HG03064 (cell line): Measurements from ENCODE around the gene WDR43.
"Not testable (repeated sequence)": the region's sequence is repeated elsewhere in the genome, so short reads cannot be mapped to it uniquely, and the experiment has no call there.

Experiments
- ATAC-seq: cut with Tn5 transposase; IDR thresholded peaks from one replicate; pipeline ENCODE4 v1.9.1; 2021; ENCODE audit warnings: low read depth; ENCODE audit not compliant: unreplicated experiment

The WDR43 gene

DNA sequence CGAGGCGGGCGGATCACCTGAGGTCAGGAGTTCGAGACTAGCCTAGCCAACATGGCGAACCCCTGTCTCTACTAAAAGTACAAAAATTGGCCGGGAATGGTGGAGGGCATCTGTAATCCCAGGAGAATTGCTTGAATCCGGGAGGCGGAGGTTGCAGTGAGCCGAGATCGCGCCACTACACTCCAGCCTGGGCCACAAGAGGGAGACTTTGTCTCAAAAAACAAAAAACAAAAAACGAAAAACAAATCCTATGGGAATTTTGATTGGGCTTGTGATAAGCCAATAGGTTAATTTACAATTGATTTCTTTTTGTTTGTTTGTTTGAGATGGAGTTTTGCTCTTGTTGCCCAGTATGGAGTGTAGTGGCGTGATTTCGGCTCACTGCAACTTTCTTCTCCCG lies 62.4 kb downstream of the WDR43 start:
- no peak for ATAC-seq

GRCh38 chr2:28958689-28959088 lies 64.2 kb downstream of the WDR43 start:
- no peak for ATAC-seq

- ATAC-seq = no peak
Observed at GRCh38 chr2:28960401-28960800, 65.9 kb downstream of the WDR43 start.

DNA sequence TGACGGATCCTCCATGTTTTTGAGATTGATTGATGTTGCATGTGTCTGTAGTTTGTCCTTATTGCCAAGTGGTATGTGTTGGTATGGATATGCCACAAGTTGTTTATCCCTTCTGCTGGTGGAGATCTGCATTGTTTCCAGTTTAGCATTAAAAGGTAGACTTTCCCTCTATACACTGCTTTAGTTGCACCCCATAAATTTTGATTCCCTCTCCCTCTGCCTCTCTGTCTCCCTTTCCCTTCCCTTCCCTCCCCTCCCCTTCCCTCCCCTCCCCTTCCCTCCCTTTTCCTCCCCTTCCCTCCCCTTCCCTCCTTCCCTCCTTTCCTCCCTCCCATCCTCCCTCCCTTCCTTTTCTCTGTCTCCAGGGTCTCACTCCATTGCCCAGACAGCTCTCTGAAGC lies 68.0 kb downstream of the WDR43 start:
- ATAC-seq = no peak

GRCh38 chr2:28970464-28971160 lies 76.1 kb downstream of the WDR43 start:
- ATAC-seq = no peak

GRCh38 chr2:28972778-28973335 lies 78.4 kb downstream of the WDR43 start:
- ATAC-seq = no peak

- ATAC-seq = no peak
Observed at GRCh38 chr2:28974252-28974651, 79.8 kb downstream of the WDR43 start.

DNA sequence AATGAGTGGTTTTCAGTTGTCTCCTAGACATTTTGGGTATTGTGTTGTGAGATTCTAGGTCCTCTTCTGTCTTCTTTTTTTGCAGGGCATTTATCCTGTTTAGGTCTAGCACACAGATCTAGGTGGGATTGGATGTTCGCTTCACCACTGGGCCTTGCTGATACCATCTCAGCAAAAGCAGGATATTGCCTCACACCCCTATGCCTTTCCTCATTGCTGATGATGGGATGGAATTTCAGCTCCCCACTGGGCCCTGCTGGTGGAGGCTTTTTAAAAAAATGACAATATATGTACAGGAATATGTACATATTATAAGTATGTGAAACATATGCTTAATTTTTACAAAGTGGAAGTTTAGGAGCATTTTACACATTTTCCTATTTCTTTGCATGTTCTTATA lies 81.2 kb downstream of the WDR43 start:
- ATAC-seq = no peak

GRCh38 chr2:28976584-28976983 lies 82.1 kb downstream of the WDR43 start:
- ATAC-seq = no peak

DNA sequence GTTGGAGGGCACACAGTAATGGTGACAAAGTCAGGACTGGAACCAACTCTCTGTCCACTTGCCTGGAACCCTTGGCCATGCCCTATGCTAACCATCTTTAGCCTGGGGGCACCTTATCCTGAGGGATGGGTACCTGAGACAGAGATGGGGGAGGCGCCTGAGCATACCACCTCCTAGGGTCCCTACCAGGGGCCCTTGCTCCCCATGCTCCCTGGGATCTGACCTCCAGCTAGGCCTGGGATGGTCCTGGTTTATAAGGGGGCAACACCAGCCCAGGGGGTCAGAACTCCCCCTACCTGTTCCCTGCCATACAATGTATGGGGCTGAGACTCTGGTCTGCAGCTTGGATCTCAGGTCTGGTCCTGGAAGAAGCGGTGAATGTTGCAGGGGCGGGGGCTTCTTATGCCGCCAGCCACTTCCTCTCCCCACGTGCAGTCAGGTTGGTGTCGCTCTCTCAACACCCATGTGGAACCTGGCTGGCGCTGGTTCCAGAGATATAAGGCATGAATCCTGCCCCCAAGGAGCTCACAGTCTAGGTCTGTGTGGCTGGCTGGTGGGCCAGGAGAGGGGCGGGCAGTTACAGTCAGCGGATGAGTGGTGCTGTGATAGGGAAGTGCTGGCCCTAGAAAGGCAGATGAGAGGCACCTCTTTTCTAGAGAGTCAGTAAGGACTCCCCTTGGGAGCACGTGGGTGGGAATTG lies 82.9 kb downstream of the WDR43 start:
- no peak for ATAC-seq

- ATAC-seq = not testable (repeated sequence)
Observed at GRCh38 chr2:28978001-28978400, 83.5 kb downstream of the WDR43 start.

DNA sequence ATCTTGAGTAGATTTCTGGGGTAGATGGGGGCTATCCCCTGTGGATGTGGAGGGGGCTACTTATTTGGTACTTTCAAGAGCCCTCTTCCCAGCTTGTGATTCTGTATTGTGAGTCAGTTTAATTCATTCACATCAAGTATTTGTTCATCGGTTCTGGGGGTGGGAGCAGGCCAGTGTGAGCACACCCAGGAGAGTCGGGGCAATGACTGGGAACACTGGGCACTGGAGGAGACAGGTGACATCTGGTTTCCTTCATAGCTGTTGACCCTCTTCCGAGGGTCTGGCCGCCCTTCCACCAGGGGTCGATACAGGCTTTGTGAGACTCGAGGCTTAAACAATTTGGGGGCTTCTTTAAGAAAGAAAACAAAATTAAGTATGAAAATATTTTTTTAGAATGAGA lies 84.1 kb downstream of the WDR43 start:
- ATAC-seq = no peak

DNA sequence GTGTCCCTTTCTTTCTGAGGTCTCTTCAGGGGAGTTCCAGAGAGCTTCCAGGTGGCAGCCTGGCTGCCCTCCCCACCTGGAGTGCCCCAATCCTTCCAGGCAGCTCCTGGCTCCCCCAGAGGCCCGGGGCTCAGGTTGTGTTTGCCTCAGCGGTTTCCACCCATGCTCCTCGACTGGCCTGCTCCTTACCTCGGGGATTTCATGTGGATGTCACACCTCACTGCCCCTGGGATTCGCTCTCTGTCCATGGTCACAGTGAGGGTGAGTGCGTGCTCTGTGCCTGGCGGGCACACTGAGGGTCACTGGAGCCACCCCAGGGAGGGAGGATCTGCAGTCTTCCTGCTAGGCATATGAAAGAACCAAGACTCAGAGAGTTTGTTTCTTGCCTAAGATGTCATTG lies 84.6 kb downstream of the WDR43 start:
- ATAC-seq = no peak

DNA sequence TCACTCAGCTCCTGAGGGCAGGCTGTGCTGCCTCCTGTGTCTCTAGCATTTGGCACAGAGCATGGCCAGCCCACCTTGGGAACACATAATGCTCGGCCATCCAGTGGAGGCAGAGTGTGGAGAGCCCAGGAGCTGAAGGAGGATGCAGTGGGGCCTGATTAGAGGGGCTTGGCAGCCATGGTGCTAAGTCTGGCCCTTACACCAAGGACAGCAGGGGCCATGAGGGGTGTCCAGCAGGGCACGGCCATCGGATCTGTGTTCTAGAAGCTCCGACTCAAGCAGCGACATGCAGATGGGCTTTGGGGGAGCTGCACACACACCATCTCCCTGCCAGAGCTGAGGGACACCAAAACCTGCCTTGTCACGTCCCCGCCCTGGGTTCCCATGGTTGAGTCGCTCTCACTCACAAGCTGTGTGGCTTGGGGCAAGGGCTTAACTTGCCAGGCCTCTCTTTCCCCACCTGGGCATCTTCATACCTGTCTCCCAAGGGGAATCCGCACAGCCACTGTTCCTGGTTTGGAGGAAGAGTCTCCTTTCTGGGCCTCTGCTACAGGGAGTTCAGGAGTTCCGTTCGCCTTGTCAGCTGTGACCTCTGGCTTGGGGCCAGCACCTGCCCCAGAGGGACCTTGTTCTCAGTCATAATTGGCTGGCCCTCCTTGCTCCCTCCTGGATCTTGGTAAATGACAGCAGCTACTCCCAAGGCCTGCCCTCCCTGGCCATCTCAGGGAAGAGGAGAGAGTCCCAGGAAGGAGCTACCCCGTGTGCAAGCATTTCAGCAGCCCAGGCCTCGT lies 85.3 kb downstream of the WDR43 start:
- no peak for ATAC-seq

DNA sequence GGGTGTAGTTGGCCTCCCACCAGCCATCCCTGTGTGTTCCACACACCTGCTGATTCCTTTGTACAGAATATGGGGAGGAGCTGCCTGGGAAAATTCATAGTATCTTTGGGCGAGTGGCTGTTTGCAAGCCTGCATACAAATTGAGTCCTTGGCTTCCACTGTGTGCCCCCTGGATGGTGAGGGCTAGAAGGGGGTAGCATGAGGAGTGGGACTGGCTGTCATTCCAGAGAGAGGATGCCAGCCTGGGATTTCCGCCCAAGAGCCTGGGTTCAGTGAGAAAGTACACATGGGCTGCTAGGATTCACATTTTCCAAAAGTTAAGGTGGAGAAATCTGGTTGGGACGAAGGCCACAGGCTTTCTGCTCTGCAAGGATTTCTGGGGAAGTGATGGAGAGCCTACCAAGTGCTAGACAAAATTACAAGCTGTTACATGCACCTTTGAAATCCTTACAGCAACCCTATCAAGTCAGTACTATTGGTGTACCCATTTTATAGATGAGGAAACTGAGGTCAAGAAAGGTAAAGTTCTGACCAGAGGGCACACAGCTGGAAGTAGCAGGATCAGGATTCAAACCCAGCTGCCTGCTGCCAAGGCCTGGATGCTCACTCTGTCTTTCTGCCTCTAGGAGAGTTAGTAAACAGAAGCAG lies 86.0 kb downstream of the WDR43 start:
- ATAC-seq = no peak

DNA sequence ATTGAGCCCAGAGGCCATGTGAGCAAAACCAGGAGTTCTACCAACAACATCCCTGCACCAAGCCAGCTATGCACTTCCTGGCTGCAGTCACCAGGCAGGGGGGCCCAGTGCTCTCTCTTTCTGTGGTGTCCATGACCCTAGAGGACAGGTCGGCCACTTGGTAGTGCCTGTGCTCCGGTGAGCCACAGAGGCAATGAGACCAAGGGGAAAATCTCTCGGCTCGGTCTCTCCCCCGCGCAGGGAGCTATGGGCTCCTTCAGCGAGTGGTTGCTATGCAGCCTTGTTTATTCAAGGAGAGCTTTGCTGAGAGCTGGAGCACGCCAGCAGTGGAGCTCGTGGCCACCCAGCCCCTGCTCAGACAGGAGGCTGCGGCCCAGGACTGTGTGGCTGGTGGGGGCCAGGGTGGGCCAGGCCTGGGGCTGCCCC lies 86.6 kb downstream of the WDR43 start, which contains the start of gene TOGARAM2:
Gene TOGARAM2, plus strand, starts transcription at position 283 of the 426 bp plus-strand sequence. CDS start 13,537 bp downstream, outside the sequence.
- ATAC-seq = no peak

DNA sequence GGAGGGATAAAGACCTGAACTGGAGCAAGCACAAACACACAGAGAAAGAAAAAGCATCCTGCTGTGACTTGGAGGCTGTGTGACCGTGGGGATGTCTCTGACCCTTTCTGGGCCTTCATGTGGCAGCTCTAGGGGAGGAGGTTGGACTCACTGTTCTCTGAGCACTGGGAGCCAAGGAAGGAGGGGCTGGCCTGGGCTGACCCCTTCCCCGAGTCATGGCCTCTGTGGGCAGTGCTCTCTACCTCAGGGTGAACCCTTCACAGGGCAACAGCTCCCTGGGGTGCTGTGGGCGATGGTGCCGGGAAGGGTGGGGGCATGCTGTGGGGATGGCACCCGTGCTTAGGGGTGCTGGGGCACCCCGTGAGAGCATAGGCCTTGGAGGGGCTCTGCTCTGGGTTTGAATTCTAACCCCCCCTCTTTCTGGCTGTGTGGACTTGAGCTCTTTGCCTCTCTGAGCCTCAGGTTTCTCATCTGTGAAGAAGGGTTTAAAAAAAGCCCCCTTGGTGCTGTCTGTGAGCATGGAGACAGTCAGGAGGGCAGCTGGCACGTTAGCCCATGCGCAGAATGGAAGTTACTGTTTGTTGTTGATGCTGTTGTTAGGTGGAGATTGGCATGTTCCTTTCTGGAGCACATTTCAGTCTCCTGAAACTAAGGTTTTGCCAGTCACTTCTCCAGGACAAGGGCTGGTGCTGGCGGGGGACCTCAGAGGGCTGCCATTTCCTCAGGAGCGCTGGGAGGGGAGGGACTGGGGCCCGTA lies 87.3 kb downstream of the WDR43 start:
- ATAC-seq = no peak

DNA sequence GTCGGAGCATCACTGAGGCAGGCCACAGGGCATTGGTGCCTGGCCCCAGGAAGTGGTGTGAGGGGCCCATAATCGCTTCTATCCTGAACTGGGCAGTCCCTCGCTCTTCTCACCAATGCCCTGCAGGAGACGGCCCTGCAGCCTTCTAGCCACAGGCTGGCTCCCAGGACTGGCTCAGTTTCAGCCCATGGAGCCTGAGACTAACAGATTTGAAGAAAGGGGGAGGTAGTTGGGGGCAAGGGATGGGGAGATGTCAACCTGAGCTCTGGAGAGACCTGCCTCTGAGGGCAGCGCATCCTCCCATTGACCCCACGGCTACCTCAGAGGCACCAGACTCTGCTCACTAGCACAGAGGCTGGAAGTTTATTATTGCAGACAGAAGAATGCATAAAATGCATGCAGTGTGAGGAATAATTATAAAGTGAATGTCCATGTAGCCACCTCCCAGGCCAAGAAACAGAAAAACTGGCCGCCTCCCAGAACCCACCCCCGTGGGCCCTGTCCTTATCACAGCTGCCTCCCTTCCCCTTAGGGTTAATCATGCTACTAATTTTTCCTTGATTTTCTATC lies 88.0 kb downstream of the WDR43 start:
- ATAC-seq = no peak

DNA sequence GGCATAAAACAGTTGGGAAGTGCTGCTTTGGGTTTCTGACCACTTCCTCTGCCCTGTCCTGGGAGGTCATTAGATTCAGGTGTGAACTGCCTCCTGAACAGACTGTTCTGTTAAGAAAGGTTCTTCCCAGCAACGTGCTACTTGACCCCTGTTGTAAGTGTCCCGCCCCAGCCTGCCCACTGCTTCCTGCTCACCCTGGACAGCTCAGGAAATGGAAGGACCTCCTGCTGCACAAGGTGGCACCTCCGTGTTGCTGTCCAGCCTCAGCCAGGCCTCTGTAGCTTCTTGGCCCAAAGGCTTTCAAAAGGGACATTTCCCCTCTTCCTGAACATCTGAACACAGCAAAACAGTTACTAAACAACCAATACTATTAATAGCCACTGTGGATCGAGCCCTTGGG lies 92.0 kb downstream of the WDR43 start:
- no peak for ATAC-seq

DNA sequence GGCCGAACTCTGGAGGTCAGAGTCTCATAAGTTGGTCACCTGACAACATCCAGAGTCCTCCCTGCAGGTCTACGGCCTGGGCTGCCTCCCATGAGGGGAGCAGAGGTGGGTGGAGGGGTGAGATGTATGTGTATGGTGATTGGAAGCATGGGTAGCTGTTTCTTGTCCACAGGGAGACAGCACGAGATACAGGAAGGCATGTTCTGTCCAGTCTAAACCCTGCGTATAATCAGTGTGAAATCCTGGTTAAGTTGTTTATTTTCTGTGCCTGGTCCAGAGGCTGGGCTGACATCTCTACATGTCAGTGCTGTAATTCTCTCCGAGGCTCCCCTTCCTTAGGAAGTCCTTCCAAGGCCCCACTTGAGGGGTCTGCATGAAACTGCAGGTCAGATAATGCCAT lies 95.5 kb downstream of the WDR43 start:
- ATAC-seq = no peak
